GM12891 (cell line): Measurements from ENCODE around the gene POLR1C.

ENCODE experiments used
- DNase-seq: peaks from one replicate; pipeline ENCODE4 v3.0.0; 2011; ENCODE audit warnings: low spot score; ENCODE audit not compliant: insufficient read length
- FAIRE-seq: peaks from 2 replicates; lab custom pipeline; 2011; peaks lifted over from hg19 to GRCh38; lab: Jason Lieb, UNC
- PAX5 ChIP-seq: IDR thresholded peaks from 2 replicates; pipeline ENCODE4 v1.6.1; 2011; ENCODE audit warnings: low read length, moderate library complexity, mild to moderate bottlenecking; ENCODE audit not compliant: insufficient read depth, severe bottlenecking
- POLR2A ChIP-seq: IDR thresholded peaks from 2 replicates; pipeline ENCODE4 v1.6.1; 2011; ENCODE audit warnings: low read depth, low read length, control low read depth
- POLR2AphosphoS5 ChIP-seq: IDR thresholded peaks from 2 replicates; pipeline ENCODE4 v1.6.1; 2011; ENCODE audit warnings: low read depth, low read length, control low read depth
- POU2F2 ChIP-seq: IDR thresholded peaks from 2 replicates; pipeline ENCODE4 v1.6.1; 2011; ENCODE audit warnings: low read depth, mild to moderate bottlenecking, control low read depth, low read length, moderate library complexity
- SPI1 ChIP-seq: IDR thresholded peaks from 2 replicates; pipeline ENCODE4 v1.6.1; 2011; ENCODE audit warnings: low read depth, low read length, control low read depth
- TAF1 ChIP-seq: IDR thresholded peaks from 2 replicates; pipeline ENCODE4 v1.6.1; 2011; ENCODE audit warnings: low read depth, low read length, control low read depth

The POLR1C gene

DNA sequence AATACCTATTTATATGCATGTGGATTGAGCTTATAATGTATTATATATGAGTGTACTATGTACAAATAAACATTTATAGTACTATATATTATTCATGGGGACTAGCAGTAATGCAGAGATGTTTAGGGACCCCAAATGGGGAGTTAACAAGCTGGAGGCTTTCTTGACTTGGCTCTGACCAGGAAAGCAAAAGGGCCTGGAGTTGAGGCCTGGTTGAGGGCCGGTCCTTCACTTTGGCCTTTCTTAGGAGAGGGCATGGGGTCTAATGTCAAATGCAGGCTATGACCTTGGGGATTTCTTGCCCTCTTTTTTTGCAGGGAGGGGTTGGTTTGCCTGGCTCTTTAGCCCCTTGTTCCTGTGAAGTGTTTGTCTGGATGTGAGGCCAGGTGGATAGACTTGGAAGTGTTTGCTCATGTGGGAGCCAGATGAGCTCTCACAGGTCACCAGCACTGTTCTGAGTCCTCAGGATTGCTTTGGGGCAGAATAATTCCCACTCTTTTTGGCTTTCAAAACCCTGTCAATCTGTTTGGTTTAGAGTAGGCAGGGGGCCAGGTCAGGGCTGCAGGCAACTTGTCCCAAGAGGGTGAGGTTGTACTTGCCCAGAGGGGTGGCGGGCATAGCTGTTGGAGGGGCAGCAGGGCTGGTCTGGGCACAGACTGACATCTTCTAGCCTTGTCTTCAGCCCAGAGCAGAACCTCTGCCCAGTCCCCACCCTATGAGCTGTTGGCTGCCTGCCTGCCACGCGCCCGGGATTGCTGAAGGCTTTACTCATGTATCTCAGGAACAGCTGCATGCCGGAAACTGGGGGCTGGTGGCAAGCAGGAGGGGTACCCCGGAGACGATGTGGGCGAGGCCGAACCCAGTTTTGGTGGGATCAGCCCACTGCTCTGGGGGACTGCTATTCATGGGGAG, 24.9 kb upstream of the POLR1C start:
- TF ChIP-seq TAF1 (no peak), POLR2AphosphoS5 (no peak), POU2F2 (no peak), SPI1 (no peak), POLR2A (no peak), PAX5 (no peak)
- DNase-seq (no peak), FAIRE-seq (no peak)

- no peak for DNase-seq
- FAIRE-seq: no peak
- TF ChIP-seq TAF1 (no peak), PAX5 (no peak), POU2F2 (no peak), SPI1 (no peak)
Observed at GRCh38 chr6:43492673-43493072, 24.2 kb upstream of the POLR1C start.

DNA sequence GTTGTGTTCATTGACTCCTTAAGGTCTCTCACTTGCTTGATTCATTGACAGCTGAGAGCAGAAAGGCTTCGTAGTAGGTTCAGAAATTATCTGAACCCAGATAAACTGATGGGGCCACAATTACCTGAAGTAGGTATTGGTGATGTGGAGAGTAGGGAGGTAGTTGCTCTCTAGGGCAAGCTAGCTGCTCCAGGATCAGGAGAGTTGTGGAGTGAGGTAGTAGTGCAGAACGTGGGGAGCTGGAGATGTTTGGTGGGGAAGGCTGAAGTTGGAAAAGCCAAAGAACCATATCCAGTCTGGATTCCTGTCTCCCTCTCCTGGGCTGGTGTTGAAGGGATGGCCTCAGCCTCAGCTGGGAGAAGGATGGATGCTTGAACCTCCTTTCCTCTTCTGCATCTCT, 23.7 kb upstream of the POLR1C start:
- DNase-seq (no peak), FAIRE-seq (no peak)
- no peak for TF ChIP-seq POLR2A
- no peak for TF ChIP-seq POLR2AphosphoS5
- TF ChIP-seq SPI1: no peak
- no peak for TF ChIP-seq POU2F2
- no peak for TF ChIP-seq TAF1
- no peak for TF ChIP-seq PAX5

GRCh38 chr6:43493833-43494232, 23.1 kb upstream of the POLR1C start:
- no peak for FAIRE-seq
- TF ChIP-seq TAF1: no peak
- no peak for TF ChIP-seq POLR2AphosphoS5
- TF ChIP-seq PAX5: no peak
- TF ChIP-seq SPI1: no peak
- no peak for TF ChIP-seq POLR2A
- TF ChIP-seq POU2F2: no peak

DNA sequence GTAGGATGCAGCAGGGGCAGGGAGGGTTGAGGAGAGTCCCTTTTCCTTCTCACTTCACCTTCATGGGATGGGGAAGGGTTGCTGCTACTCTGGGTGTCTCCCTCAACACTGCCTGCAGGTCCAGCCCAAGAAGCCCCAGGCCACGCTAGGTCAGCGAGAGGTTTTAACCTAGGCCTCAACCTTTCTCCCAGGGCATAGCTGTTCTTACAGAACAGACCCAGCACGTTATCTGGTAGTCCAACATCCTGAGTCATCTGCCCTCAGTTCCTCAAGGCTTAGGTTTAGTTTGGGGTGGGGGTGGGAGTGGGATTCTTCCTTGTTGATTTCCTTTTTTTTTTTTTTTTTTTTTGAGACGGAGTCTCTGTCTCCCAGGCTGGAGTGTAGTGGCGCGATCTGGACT, 22.6 kb upstream of the POLR1C start:
- TF ChIP-seq POLR2A: no peak
- TF ChIP-seq TAF1: no peak
- TF ChIP-seq PAX5: no peak
- TF ChIP-seq POLR2AphosphoS5: no peak
- TF ChIP-seq POU2F2: no peak
- no peak for TF ChIP-seq SPI1
- no peak for DNase-seq
- no peak for FAIRE-seq

More at GRCh38 chr6:43493833-43494232, 23.1 kb upstream of the POLR1C start:
- no peak for DNase-seq

DNA sequence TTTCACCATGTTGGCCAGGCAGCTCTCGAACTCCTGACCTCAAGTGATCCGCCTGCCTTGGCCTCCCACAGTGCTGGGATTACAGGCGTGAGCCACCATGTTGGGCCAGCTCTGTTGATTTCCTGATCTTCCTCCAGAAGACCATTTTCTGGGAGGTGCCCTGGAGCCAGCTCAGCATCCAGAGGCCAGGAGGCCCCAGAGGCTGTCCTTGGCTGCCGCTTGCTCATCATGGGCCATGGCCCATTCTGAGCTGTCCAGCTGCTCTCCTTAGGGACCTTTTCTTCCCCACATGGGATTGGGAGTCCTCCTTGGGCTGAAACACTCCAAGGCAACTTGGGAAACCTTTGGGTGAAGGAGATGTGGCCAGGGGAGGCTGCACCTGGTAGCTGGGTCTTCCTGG, 22.1 kb upstream of the POLR1C start:
- DNase-seq (no peak), FAIRE-seq (no peak)
- TF ChIP-seq TAF1: no peak
- TF ChIP-seq POLR2AphosphoS5: no peak
- TF ChIP-seq POU2F2: no peak

DNA sequence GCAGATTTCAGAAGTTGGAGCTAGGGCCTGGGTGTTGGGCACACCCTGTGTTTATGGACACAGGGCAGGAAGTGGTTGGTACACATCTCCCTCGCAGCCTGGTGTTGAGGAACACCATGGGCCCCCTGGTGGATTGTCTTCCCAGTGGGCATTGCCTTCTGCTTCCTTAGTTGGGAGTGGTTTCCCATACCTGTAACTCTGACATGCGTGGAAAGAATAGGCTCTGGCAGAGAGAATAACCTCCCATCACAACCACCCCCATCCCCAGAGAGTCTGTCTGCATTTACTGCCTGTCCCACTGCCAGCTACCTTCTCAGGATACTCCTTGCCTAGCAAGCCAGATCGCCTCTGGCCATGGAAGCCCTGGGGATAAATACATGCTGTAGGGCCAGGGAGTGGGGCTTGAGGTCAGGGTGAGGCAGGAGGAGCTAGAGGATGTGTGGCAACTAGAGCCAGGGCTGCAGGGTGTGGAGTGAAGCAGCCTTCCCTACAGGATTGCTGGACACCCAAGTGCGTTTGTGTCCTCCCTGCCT, 21.4 kb upstream of the POLR1C start:
- TF ChIP-seq PAX5 (no peak), POU2F2 (no peak), TAF1 (no peak), POLR2A (no peak), SPI1 (no peak), POLR2AphosphoS5 (no peak)
- no peak for FAIRE-seq
- no peak for DNase-seq

DNA sequence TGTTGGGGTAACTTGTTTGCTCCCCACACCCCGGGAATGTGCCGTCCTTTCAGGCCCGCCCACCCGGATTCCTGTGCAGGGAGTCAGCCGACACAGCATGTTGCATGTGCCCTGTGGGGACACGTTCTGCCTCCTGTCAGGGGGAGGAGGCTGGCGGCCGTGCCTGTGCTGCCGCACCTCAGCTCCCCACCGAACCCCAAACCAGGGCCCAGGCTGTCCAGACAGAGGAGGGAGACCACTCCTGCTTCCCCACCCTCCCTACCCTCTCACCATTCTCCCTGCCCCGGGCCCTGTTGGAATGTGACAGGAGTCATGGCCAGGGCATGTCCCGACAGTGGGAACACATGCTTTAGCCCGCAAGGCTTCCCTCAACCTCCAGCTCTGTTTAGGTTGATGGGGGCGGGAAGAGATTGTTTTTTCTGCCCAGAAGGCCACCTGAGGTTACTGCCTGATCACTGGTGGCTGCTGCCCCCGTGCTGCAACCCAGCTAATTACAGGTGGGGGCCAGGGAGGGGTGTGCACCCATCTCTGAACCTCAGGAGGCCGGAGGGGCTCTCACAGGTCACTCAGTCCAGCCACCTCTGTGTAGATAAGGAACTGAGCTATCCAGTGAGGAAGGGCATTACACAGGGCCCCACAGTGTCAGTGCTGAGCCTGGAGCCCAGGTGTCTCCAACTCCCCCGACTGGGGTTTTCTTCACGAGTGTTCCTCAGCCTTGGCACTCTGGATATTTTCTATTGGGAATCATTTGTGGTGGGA, 20.3 kb upstream of the POLR1C start:
- no peak for TF ChIP-seq TAF1
- no peak for TF ChIP-seq POLR2A
- TF ChIP-seq SPI1: no peak
- no peak for DNase-seq
- no peak for FAIRE-seq

- no peak for FAIRE-seq
Observed at GRCh38 chr6:43497129-43497396, 19.8 kb upstream of the POLR1C start.

More at GRCh38 chr6:43497129-43497396, 19.8 kb upstream of the POLR1C start:
- TF ChIP-seq POLR2A: no peak
- no peak for TF ChIP-seq POU2F2
- no peak for TF ChIP-seq POLR2AphosphoS5
- TF ChIP-seq TAF1: no peak
- TF ChIP-seq SPI1: no peak
- no peak for TF ChIP-seq PAX5
- DNase-seq: no peak
